ENCODE results near the gene UPK1B.

UPK1B gene

DNA sequence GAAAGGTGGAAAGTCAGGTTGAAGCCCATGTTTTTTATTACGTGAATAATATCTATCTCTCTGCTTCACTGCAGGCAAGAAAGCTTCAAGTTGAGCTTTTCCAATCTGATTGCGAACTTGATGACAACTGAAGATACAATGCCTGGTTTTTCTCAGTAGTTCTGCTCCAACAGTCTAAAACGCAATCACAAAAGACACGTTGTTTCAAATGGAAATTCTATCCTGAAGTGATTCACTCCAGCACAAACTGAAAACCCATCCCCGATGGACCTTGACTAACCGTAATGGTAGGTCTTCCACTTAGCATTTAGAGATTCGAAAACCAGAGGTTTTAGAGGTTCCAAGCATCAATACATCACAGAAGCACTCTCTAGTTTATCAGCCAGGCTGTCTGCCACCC is 56.7 kb downstream of the UPK1B start:
- no peaks in the 10 kb centered on the region for H3K27me3 Mint-ChIP-seq (ENCODE audit: low read depth)
- no peak overlapping the region for H3K27ac Mint-ChIP-seq
- no peak overlapping the region for H3K4me3 Mint-ChIP-seq
- TF ChIP-seq, protein P1, sequence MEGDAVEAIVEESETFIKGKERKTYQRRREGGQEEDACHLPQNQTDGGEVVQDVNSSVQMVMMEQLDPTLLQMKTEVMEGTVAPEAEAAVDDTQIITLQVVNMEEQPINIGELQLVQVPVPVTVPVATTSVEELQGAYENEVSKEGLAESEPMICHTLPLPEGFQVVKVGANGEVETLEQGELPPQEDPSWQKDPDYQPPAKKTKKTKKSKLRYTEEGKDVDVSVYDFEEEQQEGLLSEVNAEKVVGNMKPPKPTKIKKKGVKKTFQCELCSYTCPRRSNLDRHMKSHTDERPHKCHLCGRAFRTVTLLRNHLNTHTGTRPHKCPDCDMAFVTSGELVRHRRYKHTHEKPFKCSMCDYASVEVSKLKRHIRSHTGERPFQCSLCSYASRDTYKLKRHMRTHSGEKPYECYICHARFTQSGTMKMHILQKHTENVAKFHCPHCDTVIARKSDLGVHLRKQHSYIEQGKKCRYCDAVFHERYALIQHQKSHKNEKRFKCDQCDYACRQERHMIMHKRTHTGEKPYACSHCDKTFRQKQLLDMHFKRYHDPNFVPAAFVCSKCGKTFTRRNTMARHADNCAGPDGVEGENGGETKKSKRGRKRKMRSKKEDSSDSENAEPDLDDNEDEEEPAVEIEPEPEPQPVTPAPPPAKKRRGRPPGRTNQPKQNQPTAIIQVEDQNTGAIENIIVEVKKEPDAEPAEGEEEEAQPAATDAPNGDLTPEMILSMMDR (IDR thresholded peaks at IDR 0.05; ENCODE audit: unreplicated experiment in 3 of 3), result no peak
- H3K4me1 Mint-ChIP-seq, result no peaks in the 10 kb centered on the region
- H3K9me3 Mint-ChIP-seq, result no peaks in the 10 kb centered on the region
- peaks cover 63% of the 10 kb centered on the region for H3K36me3 Mint-ChIP-seq (ENCODE audit: low read depth)

DNA sequence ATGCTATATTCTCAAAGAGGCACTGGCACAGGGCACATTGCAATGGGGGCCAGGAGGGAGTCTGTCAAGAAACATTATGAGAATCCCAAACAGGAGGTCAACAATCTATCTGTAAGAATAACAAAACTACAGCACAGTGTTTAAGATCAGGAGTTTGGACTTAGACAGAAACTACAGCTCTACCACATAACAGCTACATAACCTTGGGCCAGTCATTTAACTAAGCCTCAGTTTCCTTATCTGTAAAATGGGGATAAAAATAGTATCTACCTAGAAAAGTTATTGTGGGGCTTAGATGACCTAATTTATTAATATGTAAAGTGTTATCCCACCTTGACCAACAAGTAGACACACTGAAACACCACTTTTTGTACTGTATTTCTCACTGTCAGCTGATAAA is 57.3 kb downstream of the UPK1B start:
- no peaks in the 10 kb centered on the region for H3K27me3 Mint-ChIP-seq (ENCODE audit: low read depth)
- no peak overlapping the region for H3K4me3 Mint-ChIP-seq
- H3K36me3 Mint-ChIP-seq (ENCODE audit: low read depth), result peaks cover 70% of the 10 kb centered on the region
- TF ChIP-seq, protein P1 (IDR thresholded peaks at IDR 0.05; ENCODE audit: unreplicated experiment in 3 of 3), result no peak
- no peaks in the 10 kb centered on the region for H3K9me3 Mint-ChIP-seq
- H3K27ac Mint-ChIP-seq, result no peak overlapping the region
- H3K4me1 Mint-ChIP-seq, result no peaks in the 10 kb centered on the region

GRCh38 chr3:119234610-119235009 is 61.2 kb downstream of the UPK1B start:
- H3K36me3 Mint-ChIP-seq (ENCODE audit: low read depth), result peaks cover 58% of the 10 kb centered on the region
- no peaks in the 10 kb centered on the region for H3K9me3 Mint-ChIP-seq
- no peaks in the 10 kb centered on the region for H3K27me3 Mint-ChIP-seq (ENCODE audit: low read depth)
- TF ChIP-seq, protein P1 (IDR thresholded peaks at IDR 0.05; ENCODE audit: unreplicated experiment in 3 of 3), result no peak
- H3K4me3 Mint-ChIP-seq, result no peak overlapping the region
- peaks cover 4% of the 10 kb centered on the region for H3K4me1 Mint-ChIP-seq
- no peak overlapping the region for H3K27ac Mint-ChIP-seq

- H3K27me3 Mint-ChIP-seq (ENCODE audit: low read depth), result no peaks in the 10 kb centered on the region
Observed at GRCh38 chr3:119235151-119235550, 61.8 kb downstream of the UPK1B start.

DNA sequence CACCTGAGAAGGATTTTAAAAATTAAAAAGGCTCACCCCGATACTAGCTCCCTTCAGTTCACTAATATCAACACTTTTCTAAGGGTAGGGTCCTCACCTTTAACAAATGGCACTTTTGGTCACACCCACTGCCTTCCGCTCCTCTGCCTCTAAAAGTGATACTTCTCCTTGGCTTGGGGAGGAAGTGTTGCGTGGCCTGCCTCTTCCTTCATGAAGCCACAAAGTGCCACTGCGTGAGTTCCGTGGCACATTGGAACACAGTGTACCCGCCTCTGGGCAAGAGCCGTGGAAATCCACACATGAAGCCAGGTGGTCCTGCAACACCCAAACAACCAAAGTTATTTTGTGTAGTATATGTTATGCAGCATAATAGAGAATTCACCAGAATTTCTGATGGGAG is 63.4 kb downstream of the UPK1B start:
- no peaks in the 10 kb centered on the region for H3K9me3 Mint-ChIP-seq
- TF ChIP-seq, protein P1 (IDR thresholded peaks at IDR 0.05; ENCODE audit: unreplicated experiment in 3 of 3), result no peak
- no peak overlapping the region for H3K27ac Mint-ChIP-seq
- no peak overlapping the region for H3K4me3 Mint-ChIP-seq
- H3K4me1 Mint-ChIP-seq, result peaks cover 10% of the 10 kb centered on the region
- no peaks in the 10 kb centered on the region for H3K27me3 Mint-ChIP-seq (ENCODE audit: low read depth)
- H3K36me3 Mint-ChIP-seq (ENCODE audit: low read depth), result peaks cover 40% of the 10 kb centered on the region

More at GRCh38 chr3:119235151-119235550, 61.8 kb downstream of the UPK1B start:
- no peak overlapping the region for H3K27ac Mint-ChIP-seq
- H3K9me3 Mint-ChIP-seq, result no peaks in the 10 kb centered on the region
- no peak overlapping the region for H3K4me3 Mint-ChIP-seq
- peaks cover 9% of the 10 kb centered on the region for H3K4me1 Mint-ChIP-seq
- TF ChIP-seq, protein P1 (IDR thresholded peaks at IDR 0.05; ENCODE audit: unreplicated experiment in 3 of 3), result no peak
- H3K36me3 Mint-ChIP-seq (ENCODE audit: low read depth), result peaks cover 52% of the 10 kb centered on the region

DNA sequence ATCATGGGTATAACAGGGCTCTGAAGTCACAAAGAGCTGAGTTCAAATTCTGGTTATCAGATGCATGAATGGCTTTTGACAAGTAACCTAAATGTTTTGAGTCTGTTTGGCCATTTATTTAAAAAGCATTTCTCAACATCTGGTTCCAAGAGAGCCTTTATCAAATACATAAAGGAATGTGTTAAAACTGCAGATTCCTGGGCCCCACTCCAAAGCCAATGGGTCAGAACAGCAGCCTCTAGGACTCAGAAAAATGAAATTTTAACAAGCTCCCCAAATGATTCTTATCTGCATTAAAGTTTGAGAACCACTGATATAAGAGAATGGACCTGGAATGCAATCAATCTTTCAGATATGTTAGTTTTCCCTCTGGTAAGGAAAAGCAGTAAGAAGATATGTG is 63.9 kb downstream of the UPK1B start:
- TF ChIP-seq, protein P1 (IDR thresholded peaks at IDR 0.05; ENCODE audit: unreplicated experiment in 3 of 3), result no peak
- H3K4me1 Mint-ChIP-seq, result peaks cover 10% of the 10 kb centered on the region
- H3K36me3 Mint-ChIP-seq (ENCODE audit: low read depth), result peaks cover 34% of the 10 kb centered on the region
- no peak overlapping the region for H3K27ac Mint-ChIP-seq
- H3K4me3 Mint-ChIP-seq, result no peak overlapping the region
- H3K27me3 Mint-ChIP-seq (ENCODE audit: low read depth), result no peaks in the 10 kb centered on the region
- no peaks in the 10 kb centered on the region for H3K9me3 Mint-ChIP-seq

Measured in nephron (organoid).